Measurements from ENCODE around the gene GRIN3B.

The GRIN3B gene

GRCh38 chr19:972281-972680, 27.9 kb upstream of the GRIN3B start:
- in situ Hi-C loops (cut with HindIII; ENCODE audit: low pct_ligation_motif_present, low sequenced_read_pairs), result no loop called here
- TF ChIP-seq, protein P1, sequence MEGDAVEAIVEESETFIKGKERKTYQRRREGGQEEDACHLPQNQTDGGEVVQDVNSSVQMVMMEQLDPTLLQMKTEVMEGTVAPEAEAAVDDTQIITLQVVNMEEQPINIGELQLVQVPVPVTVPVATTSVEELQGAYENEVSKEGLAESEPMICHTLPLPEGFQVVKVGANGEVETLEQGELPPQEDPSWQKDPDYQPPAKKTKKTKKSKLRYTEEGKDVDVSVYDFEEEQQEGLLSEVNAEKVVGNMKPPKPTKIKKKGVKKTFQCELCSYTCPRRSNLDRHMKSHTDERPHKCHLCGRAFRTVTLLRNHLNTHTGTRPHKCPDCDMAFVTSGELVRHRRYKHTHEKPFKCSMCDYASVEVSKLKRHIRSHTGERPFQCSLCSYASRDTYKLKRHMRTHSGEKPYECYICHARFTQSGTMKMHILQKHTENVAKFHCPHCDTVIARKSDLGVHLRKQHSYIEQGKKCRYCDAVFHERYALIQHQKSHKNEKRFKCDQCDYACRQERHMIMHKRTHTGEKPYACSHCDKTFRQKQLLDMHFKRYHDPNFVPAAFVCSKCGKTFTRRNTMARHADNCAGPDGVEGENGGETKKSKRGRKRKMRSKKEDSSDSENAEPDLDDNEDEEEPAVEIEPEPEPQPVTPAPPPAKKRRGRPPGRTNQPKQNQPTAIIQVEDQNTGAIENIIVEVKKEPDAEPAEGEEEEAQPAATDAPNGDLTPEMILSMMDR (IDR thresholded peaks at IDR 0.05; ENCODE audit: low read depth, low read length, missing control alignments), result no peak

GRCh38 chr19:973726-974563, 26.3 kb upstream of the GRIN3B start:
- Histone ChIP-seq H3K4me3 (ENCODE audit: low read depth, low read length) (no peak overlapping the region), H3K27ac (no peak overlapping the region), H3K27me3 (replicated peaks) (no peaks in the 10 kb centered on the region), H3K36me3 (replicated peaks) (peaks cover 25% of the 10 kb centered on the region)
- in situ Hi-C loops (cut with HindIII; ENCODE audit: low pct_ligation_motif_present, low sequenced_read_pairs), result no loop called here
- no peak for DNase-seq
- TF ChIP-seq, protein P1 (IDR thresholded peaks at IDR 0.05; ENCODE audit: low read depth, low read length, missing control alignments), result no peak

More at GRCh38 chr19:972281-972680, 27.9 kb upstream of the GRIN3B start:
- Histone ChIP-seq H3K27ac (no peak overlapping the region), H3K27me3 (replicated peaks) (no peaks in the 10 kb centered on the region), H3K36me3 (replicated peaks) (peaks cover 36% of the 10 kb centered on the region), H3K4me3 (ENCODE audit: low read depth, low read length) (no peak overlapping the region)
- DNase-seq, result no peak

GRCh38 chr19:974564-975257, 25.5 kb upstream of the GRIN3B start:
- in situ Hi-C loops (cut with HindIII; ENCODE audit: low pct_ligation_motif_present, low sequenced_read_pairs), result no loop called here
- TF ChIP-seq, protein P1 (IDR thresholded peaks at IDR 0.05; ENCODE audit: low read depth, low read length, missing control alignments), result no peak
- DNase-seq, result no peak
- Histone ChIP-seq H3K4me3 (ENCODE audit: low read depth, low read length) (no peak overlapping the region), H3K36me3 (replicated peaks) (peaks cover 21% of the 10 kb centered on the region), H3K27ac (no peak overlapping the region), H3K27me3 (replicated peaks) (no peaks in the 10 kb centered on the region)

DNA sequence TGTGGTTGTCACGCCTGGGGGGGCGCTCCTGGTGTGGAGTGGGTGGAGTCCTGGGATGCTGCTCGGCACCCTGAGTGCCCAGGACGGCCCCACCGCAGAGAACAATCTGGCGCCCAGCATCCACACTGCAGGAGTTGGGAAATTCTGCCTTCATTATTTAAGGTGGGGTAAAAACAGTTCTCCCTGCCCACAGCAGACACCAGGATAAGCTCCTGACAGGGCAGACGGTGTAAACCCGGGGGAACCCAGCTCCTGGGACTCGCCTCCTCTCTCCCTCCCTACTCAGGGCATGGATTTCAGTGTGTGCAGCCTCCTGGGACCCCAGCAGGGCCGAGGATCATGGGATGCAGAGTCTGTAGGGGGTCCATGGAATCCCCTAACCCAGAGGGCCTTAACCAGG, 23.7 kb upstream of the GRIN3B start:
- Histone ChIP-seq H3K4me3 (ENCODE audit: low read depth, low read length) (no peak overlapping the region), H3K36me3 (replicated peaks) (peaks cover 8% of the 10 kb centered on the region), H3K27me3 (replicated peaks) (no peaks in the 10 kb centered on the region), H3K27ac (no peak overlapping the region)
- no peak for DNase-seq
- in situ Hi-C loops (cut with HindIII; ENCODE audit: low pct_ligation_motif_present, low sequenced_read_pairs), result no loop called here
- TF ChIP-seq, protein P1 (IDR thresholded peaks at IDR 0.05; ENCODE audit: low read depth, low read length, missing control alignments), result no peak

DNA sequence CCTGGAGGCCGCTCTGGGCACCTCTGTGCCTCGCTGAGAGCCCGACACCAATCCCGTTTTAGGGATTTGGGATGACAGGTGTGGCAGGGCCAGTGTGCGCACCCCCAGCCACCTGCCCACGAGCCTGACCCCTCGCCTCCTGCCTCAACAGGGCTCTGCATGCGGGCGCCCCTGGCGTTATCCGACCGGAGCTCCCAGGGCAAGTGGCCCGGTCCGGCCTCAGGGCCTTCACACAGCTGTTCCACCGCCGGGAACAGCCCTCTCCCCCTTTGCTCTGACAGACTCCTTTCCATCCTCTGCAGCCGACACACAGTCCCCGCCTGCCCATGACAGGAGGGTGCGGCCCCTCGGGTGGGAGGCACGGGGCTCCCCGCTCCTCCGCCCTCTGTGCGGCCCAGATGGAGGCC, 23.2 kb upstream of the GRIN3B start:
- no peak overlapping the region for H3K27ac ChIP-seq
- H3K4me3 ChIP-seq (ENCODE audit: low read depth, low read length), result no peak overlapping the region
- TF ChIP-seq, protein P1 (IDR thresholded peaks at IDR 0.05; ENCODE audit: low read depth, low read length, missing control alignments), result no peak
- DNase-seq, result no peak
- no peaks in the 10 kb centered on the region for H3K27me3 ChIP-seq (replicated peaks)
- in situ Hi-C loops (cut with HindIII; ENCODE audit: low pct_ligation_motif_present, low sequenced_read_pairs), result no loop called here
- H3K36me3 ChIP-seq (replicated peaks), result peaks cover 4% of the 10 kb centered on the region

All from brain microvascular endothelial cell (primary cell).